Measurements from ENCODE around the gene MRPL21. TPM values are rescaled to one million over a fixed set of nuclear protein-coding genes. Genes with fewer than 3 reads are reported as not detected.

MRPL21 gene
- total and polyA plus RNA-seq, 8 donors = 17.9 to 42.1 (median 25.4) TPM

GRCh38 chr11:68932358-68932757 lies 28.7 kb upstream of the MRPL21 start:
- 91 to 97% methylated on average over 7 of the region's 7 CpGs for WGBS, 2 donors
- no peaks in the 10 kb centered on the region for H3K9me3 ChIP-seq
- H3K36me3 ChIP-seq = peaks cover 9 to 56% (median 26%) of the 10 kb centered on the region in 3 donors
- intact Hi-C loops (cut with DNase I) = no loop called here
- DNase-seq (no peak), FAIRE-seq (no peak), ATAC-seq (no peak)
- H3K27ac ChIP-seq = no peak overlapping the region
- H3K4me3 ChIP-seq = no peak overlapping the region
- no peaks in the 10 kb centered on the region for H3K27me3 ChIP-seq
- TF ChIP-seq CTCF (IDR thresholded peaks at IDR 0.05) = no peak
- no peaks in the 10 kb centered on the region for H3K4me1 ChIP-seq

- no peak for TF ChIP-seq CTCF (IDR thresholded peaks at IDR 0.05)
- Histone ChIP-seq H3K36me3 (peaks cover 9 to 52% (median 23%) of the 10 kb centered on the region in 3 donors), H3K27me3 (no peaks in the 10 kb centered on the region), H3K4me3 (no peak overlapping the region), H3K27ac (no peak overlapping the region), H3K9me3 (no peaks in the 10 kb centered on the region), H3K4me1 (no peaks in the 10 kb centered on the region)
- 84 to 92% methylated on average over 17 of the region's 17 CpGs for WGBS, 2 donors
- ATAC-seq (no peak), DNase-seq (no peak), FAIRE-seq (no peak)
- intact Hi-C loops (cut with DNase I) = no loop called here
These were observed 28.3 kb upstream of the MRPL21 start for GRCh38 chr11:68931911-68932310.

- no peak for ATAC-seq
- H3K4me3 ChIP-seq = no peak overlapping the region
- peaks cover 4 to 49% (median 19%) of the 10 kb centered on the region in 3 donors for H3K36me3 ChIP-seq
- intact Hi-C loops (cut with DNase I) = no loop called here
- no peak for FAIRE-seq
- DNase-seq = no peak
- no peak overlapping the region for H3K27ac ChIP-seq
- no peaks in the 10 kb centered on the region for H3K9me3 ChIP-seq
- 87 to 92% methylated on average over 16 to 21 of the region's 21 CpGs for WGBS, 2 donors
- H3K27me3 ChIP-seq = no peaks in the 10 kb centered on the region
- TF ChIP-seq CTCF (IDR thresholded peaks at IDR 0.05) = no peak
- H3K4me1 ChIP-seq = no peaks in the 10 kb centered on the region
These were observed 27.6 kb upstream of the MRPL21 start for GRCh38 chr11:68930991-68931855.

- Histone ChIP-seq H3K27ac (no peak overlapping the region), H3K4me3 (no peak overlapping the region), H3K9me3 (no peaks in the 10 kb centered on the region), H3K27me3 (no peaks in the 10 kb centered on the region), H3K4me1 (no peaks in the 10 kb centered on the region), H3K36me3 (peaks cover 4 to 40% (median 19%) of the 10 kb centered on the region in 3 donors)
- DNase-seq (no peak), ATAC-seq (no peak), FAIRE-seq (no peak)
- intact Hi-C loops (cut with DNase I) = no loop called here
- WGBS, 2 donors = 91 to 93% methylated on average over 19 to 20 of the region's 20 CpGs
- no peak for TF ChIP-seq CTCF (IDR thresholded peaks at IDR 0.05)
These were observed 26.3 kb upstream of the MRPL21 start for GRCh38 chr11:68929706-68930570.
